H1 (cell line): ENCODE data around the gene SH3D19. TPM values are rescaled to one million over a fixed set of nuclear protein-coding genes. Genes with fewer than 3 reads are reported as not detected.

Experiments
- CTCF ChIA-PET: fragments of 300-600 bp; sonication (Branson Sonifier 250); formaldehyde crosslinking; loops from one replicate; lab custom pipeline; 2021; ENCODE audit not compliant: partially characterized antibody; lab: Charles Lee
- POLR2A ChIA-PET: fragments of 300-600 bp; sonication (Branson Sonifier 250); formaldehyde crosslinking; loops from one replicate; lab custom pipeline; 2021; ENCODE audit warnings: inconsistent platforms; ENCODE audit not compliant: partially characterized antibody; lab: Charles Lee
- DNase-seq, 2 experiments: peaks; one replicate each; pipeline versions ENCODE4 v3.0.0 to v3.0.0-alpha.2; 2010 to 2022; ENCODE audit warnings: low spot score in 2 of 2, low read depth in 1 of 2, mixed read lengths in 1 of 2
- FAIRE-seq: peaks from 2 replicates; lab custom pipeline; 2011; peaks lifted over from hg19 to GRCh38; lab: Jason Lieb, UNC
- H2AFZ ChIP-seq: 2 replicates; pipeline ENCODE4 v1.8.1; 2012; ENCODE audit warnings: low read length, inconsistent platforms
- H2AK5ac ChIP-seq: 2 replicates; pipeline ENCODE4 v1.6.1; 2013; ENCODE audit warnings: low read depth, low read length
- H2BK120ac ChIP-seq: replicated peaks from 2 replicates; pipeline ENCODE3; 2013; ENCODE audit warnings: low read depth, low read length, inconsistent platforms
- H2BK12ac ChIP-seq: 2 replicates; pipeline ENCODE4 v1.6.1; 2013; ENCODE audit warnings: low read depth, low read length
- H2BK15ac ChIP-seq: 2 replicates; pipeline ENCODE4 v1.6.1; 2013; ENCODE audit warnings: low read length
- H2BK20ac ChIP-seq: 2 replicates; pipeline ENCODE4 v1.6.1; 2013; ENCODE audit warnings: low read length
- H2BK5ac ChIP-seq: 2 replicates; pipeline ENCODE4 v1.6.1; 2013; ENCODE audit warnings: low read depth, low read length
- H3K14ac ChIP-seq: 2 replicates; pipeline ENCODE4 v1.6.1; 2013; ENCODE audit warnings: inconsistent platforms; ENCODE audit not compliant: insufficient read length
- H3K18ac ChIP-seq: 2 replicates; pipeline ENCODE4 v1.6.1; 2013; ENCODE audit warnings: low read length; ENCODE audit errors: extremely low read depth
- H3K23ac ChIP-seq: 2 replicates; pipeline ENCODE4 v1.6.1; 2013; ENCODE audit warnings: inconsistent platforms; ENCODE audit not compliant: insufficient read length
- H3K23me2 ChIP-seq: 2 replicates; pipeline ENCODE4 v1.6.1; 2013; ENCODE audit warnings: low read depth, low read length
- H3K27ac ChIP-seq: 2 replicates; pipeline ENCODE4 v1.6.1; 2011; ENCODE audit warnings: low read depth, low read length, inconsistent platforms
- H3K27me3 ChIP-seq, 4 experiments: replicated peaks in 1 of 4; 1 replicate in 1 of 4; 2 replicates in 3 of 4; pipeline versions ENCODE4 v1.6.1 to v1.8.1; 2011 to 2013; ENCODE audit warnings: low read length in 3 of 4, mild to moderate bottlenecking in 3 of 4, inconsistent platforms in 2 of 4, mixed read lengths in 2 of 4, moderate library complexity in 1 of 4; ENCODE audit not compliant: control insufficient read depth in 3 of 4, insufficient read depth in 3 of 4; ENCODE audit errors: extremely low read depth in 1 of 4
- H3K36me3 ChIP-seq, 4 experiments: 2 replicates each; pipeline versions ENCODE4 v1.6.1 to v1.8.1; 2011 to 2013; ENCODE audit warnings: mild to moderate bottlenecking in 4 of 4, low read length in 3 of 4, moderate library complexity in 2 of 4, control low read depth in 1 of 4, inconsistent platforms in 1 of 4; ENCODE audit not compliant: insufficient read depth in 4 of 4, control insufficient read depth in 2 of 4
- H3K4ac ChIP-seq: replicated peaks from 2 replicates; pipeline ENCODE3; 2013; ENCODE audit warnings: low read length, low read depth, mixed read lengths, inconsistent platforms; ENCODE audit not compliant: insufficient read length
- H3K4me1 ChIP-seq, 4 experiments: replicated peaks in 1 of 4; 1 replicate in 1 of 4; 2 replicates in 3 of 4; pipeline versions ENCODE4 v1.6.1 to v1.8.1; 2011 to 2013; ENCODE audit warnings: low read length in 3 of 4, inconsistent platforms in 2 of 4, mixed read lengths in 1 of 4; ENCODE audit not compliant: insufficient read depth in 4 of 4, control insufficient read depth in 3 of 4
- H3K4me2 ChIP-seq, 2 experiments: 2 replicates each; pipeline versions ENCODE4 v1.6.1 to v1.8.1; 2011 to 2013; ENCODE audit warnings: low read depth in 2 of 2, low read length in 2 of 2, control low read depth in 1 of 2, inconsistent platforms in 1 of 2, mild to moderate bottlenecking in 1 of 2; ENCODE audit not compliant: insufficient read depth in 1 of 2
- H3K4me3 ChIP-seq, 4 experiments: fragments of 200-600, 300-600 bp in 1 of 4; sonication (generic), shearing (Covaris generic), sonication (Bioruptor Twin) in 1 of 4; 2 replicates each; pipeline versions ENCODE4 v1.5.1 to v1.8.1; 2011 to 2016; ENCODE audit warnings: low read length in 4 of 4, low read depth in 3 of 4, control low read depth in 2 of 4, inconsistent platforms in 2 of 4, mild to moderate bottlenecking in 2 of 4, mixed read lengths in 1 of 4, moderate library complexity in 1 of 4; ENCODE audit not compliant: insufficient read depth in 2 of 4; ENCODE audit errors: extremely low read depth in 1 of 4
- H3K56ac ChIP-seq: replicated peaks from 2 replicates; pipeline ENCODE3; 2013; ENCODE audit warnings: low read depth, mild to moderate bottlenecking, mixed read lengths, low read length, inconsistent platforms; ENCODE audit not compliant: insufficient read length
- H3K79me1 ChIP-seq: 2 replicates; pipeline ENCODE4 v1.6.1; 2013; ENCODE audit warnings: low read depth, low read length, control low read depth
- H3K79me2 ChIP-seq, 2 experiments: 2 replicates each; pipeline versions ENCODE4 v1.6.1 to v1.8.1; 2012 to 2013; ENCODE audit warnings: low read length in 2 of 2, mild to moderate bottlenecking in 2 of 2, inconsistent platforms in 1 of 2; ENCODE audit not compliant: insufficient read depth in 2 of 2, control insufficient read depth in 1 of 2
- H3K9ac ChIP-seq, 4 experiments: replicated peaks in 1 of 4; 1 replicate in 1 of 4; 2 replicates in 3 of 4; pipeline versions ENCODE4 v1.6.1 to v1.8.1; 2011 to 2013; ENCODE audit warnings: low read depth in 3 of 4, low read length in 3 of 4, control low read depth in 2 of 4, mild to moderate bottlenecking in 2 of 4, moderate library complexity in 2 of 4, inconsistent platforms in 1 of 4; ENCODE audit errors: extremely low read depth in 1 of 4
- H3K9me3 ChIP-seq, 2 experiments: 2 replicates each; pipeline versions ENCODE4 v1.6.1 to v1.8.1; 2012 to 2013; ENCODE audit warnings: mild to moderate bottlenecking in 2 of 2, moderate library complexity in 2 of 2, control low read depth in 1 of 2, inconsistent platforms in 1 of 2, low read depth in 1 of 2, low read length in 1 of 2, mixed read lengths in 1 of 2; ENCODE audit not compliant: insufficient read depth in 2 of 2
- H4K20me1 ChIP-seq, 2 experiments: replicated peaks in 1 of 2; 2 replicates each; pipeline versions ENCODE3 to v1.8.1; 2011 to 2013; ENCODE audit warnings: inconsistent platforms in 2 of 2, low read length in 2 of 2, mild to moderate bottlenecking in 1 of 2; ENCODE audit not compliant: insufficient read depth in 2 of 2, control insufficient read depth in 1 of 2
- H4K5ac ChIP-seq: 2 replicates; pipeline ENCODE4 v1.6.1; 2013; ENCODE audit warnings: low read length, low read depth, mixed read lengths, inconsistent platforms; ENCODE audit not compliant: insufficient read length
- H4K8ac ChIP-seq: 2 replicates; pipeline ENCODE4 v1.8.0; 2013; ENCODE audit warnings: mild to moderate bottlenecking, moderate library complexity, low read length, inconsistent platforms; ENCODE audit not compliant: insufficient read depth; ENCODE audit errors: extremely low read depth
- H4K91ac ChIP-seq: replicated peaks from 2 replicates; pipeline ENCODE3; 2013; ENCODE audit warnings: low read length, mixed read lengths, inconsistent platforms; ENCODE audit not compliant: insufficient read length
- SIN3A ChIP-seq, 2 experiments: IDR thresholded peaks in 1 of 2; conservative IDR thresholded peaks in 1 of 2; 2 replicates each; pipeline ENCODE4 v1.6.1; 2011 to 2012; ENCODE audit warnings: low read length in 2 of 2, improper control_type of control experiment in 1 of 2, low read depth in 1 of 2, mild to moderate bottlenecking in 1 of 2
- WGBS, 2 experiments: shearing (Covaris generic) in 1 of 2; methylation state at CpG; one replicate each; pipeline versions ENCODE4 v1.1.6 to v1.1.7; 2013 to 2015; ENCODE audit warnings: low lambda C conversion rate in 2 of 2, mixed read lengths in 2 of 2, inconsistent platforms in 1 of 2, low coverage in 1 of 2, missing lambda C conversion rate in 1 of 2; ENCODE audit not compliant: insufficient replicate concordance in 2 of 2, insufficient coverage in 1 of 2, insufficient read length in 1 of 2; ENCODE audit errors: extremely low coverage in 1 of 2, missing lambda C conversion rate in 1 of 2; 5-methylcytosine and 5-hydroxymethylcytosine counted together
- polyA plus RNA-seq, 7 experiments: library from polyadenylated mRNA; depleted of rRNA in 3 of 7; stranded (reverse) in 5 of 7; unstranded in 2 of 7; fragments of >200 nt in 5 of 7; fragments of 200-250 nt in 2 of 7; gene quantifications; 1 replicate in 5 of 7; 2 replicates in 1 of 7; 4 replicates in 1 of 7; pipeline versions ENCODE4 v1.2.1 to v1.2.3, GENCODE V29; 2011 to 2013; ENCODE audit warnings: missing spikeins in 2 of 7, mixed read lengths in 2 of 7
- total RNA-seq: library from RNA; stranded (reverse); fragmentation: NEBNext Ultra II Directional; extraction: Animal tissue kit (Norgen Biotek cat#: 25700); gene quantifications from 2 replicates; pipeline ENCODE4 v1.2.1, GENCODE V29; 2021
- TF ChIP-seq, protein P1 (sequence below): IDR thresholded peaks from 2 replicates; pipeline ENCODE4 v1.6.1; 2011; ENCODE audit warnings: low read length, improper control_type of control experiment

Gene SH3D19
- total and polyA plus RNA-seq, 2 of the 8 experiments (the other 6 are each of a cell fraction or from before 2014, with no cell fraction given) = 11.7 to 51.3 TPM

DNA sequence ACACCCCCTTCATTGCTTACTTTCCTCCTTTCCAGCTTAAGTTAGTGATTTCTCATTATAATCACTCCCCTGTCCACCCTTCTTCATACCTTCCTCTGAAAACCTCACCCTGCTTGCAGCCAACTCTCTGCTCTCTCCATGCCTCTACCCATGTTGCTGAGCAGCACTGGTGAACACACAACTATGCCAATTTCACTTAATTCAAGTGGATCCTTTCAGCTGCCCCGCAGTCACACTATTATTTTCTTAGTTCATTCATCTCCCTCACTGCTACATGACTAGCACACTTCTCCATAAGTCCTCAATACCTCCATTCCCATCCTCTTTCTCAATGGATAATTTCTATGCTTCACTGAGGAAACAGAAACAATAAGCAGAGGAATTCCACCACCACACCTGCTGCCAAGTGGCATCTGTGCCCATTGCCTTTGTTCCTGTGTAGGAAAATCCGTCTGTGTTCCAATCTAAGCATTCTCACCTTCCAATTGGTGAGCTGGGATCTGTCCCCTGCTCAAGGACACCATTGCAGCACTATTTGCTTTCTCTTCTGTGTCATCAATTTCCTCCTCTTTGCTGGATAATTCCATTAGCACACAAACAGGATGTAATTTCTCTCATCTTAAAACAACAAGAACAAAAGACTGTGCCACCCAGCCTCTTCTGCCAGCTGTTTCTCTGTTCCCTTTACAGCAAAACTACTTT lies 73.7 kb downstream of the SH3D19 start:
- Histone ChIP-seq H3K79me2 (peaks cover 0 to 50% of the 10 kb centered on the region in 2 experiments; a peak in 3 of 4 replicates), H3K27me3 (no peaks in the 10 kb centered on the region; a peak in 1 of 7 replicates), H2BK12ac (no peak overlapping the region), H3K79me1 (peaks cover 4% of the 10 kb centered on the region), H3K23ac (no peak overlapping the region), H3K23me2 (no peaks in the 10 kb centered on the region), H4K5ac (no peak overlapping the region), H2AK5ac (no peak overlapping the region), H3K4me3 (no peak overlapping the region), H3K56ac (no peak overlapping the region), H4K8ac (no peak overlapping the region), H3K4me1 (peaks cover 0 to 11% (median 4%) of the 10 kb centered on the region in 4 experiments; a peak in 2 of 7 replicates), H2BK5ac (no peak overlapping the region), H3K14ac (no peak overlapping the region), H4K91ac (no peak overlapping the region), H2AFZ (no peak overlapping the region), H3K4ac (no peak overlapping the region), H3K9me3 (peaks cover 0 to 11% of the 10 kb centered on the region in 2 experiments; a peak in 1 of 4 replicates), H3K18ac (no peak overlapping the region), H4K20me1 (no peaks in the 10 kb centered on the region), H3K4me2 (no peak overlapping the region), H2BK20ac (no peak overlapping the region), H3K9ac (no peak overlapping the region), H2BK120ac (no peak overlapping the region), H2BK15ac (no peak overlapping the region), H3K27ac (no peak overlapping the region), H3K36me3 (peaks cover 0 to 7% (median 0%) of the 10 kb centered on the region in 4 experiments; a peak in 2 of 8 replicates)
- FAIRE-seq = no peak
- WGBS, 2 experiments = 38% methylated on average over 2 of the region's 2 CpGs; no CpG with 5 or more reads in 1 of the 2 experiments
- no peak for TF ChIP-seq SIN3A (conservative IDR thresholded peaks at IDR 0.05 in 1 of 2, IDR thresholded peaks at IDR 0.05 in 1 of 2; ENCODE audit: low read depth in 1 of 2, low read length in 2 of 2)
- TF ChIP-seq, protein P1, sequence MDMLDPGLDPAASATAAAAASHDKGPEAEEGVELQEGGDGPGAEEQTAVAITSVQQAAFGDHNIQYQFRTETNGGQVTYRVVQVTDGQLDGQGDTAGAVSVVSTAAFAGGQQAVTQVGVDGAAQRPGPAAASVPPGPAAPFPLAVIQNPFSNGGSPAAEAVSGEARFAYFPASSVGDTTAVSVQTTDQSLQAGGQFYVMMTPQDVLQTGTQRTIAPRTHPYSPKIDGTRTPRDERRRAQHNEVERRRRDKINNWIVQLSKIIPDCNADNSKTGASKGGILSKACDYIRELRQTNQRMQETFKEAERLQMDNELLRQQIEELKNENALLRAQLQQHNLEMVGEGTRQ = no peak
- ChIA-PET POLR2A (interaction anchor here (0.9 to 1.8 kb wide), 2 partner anchors 9 to 12 kb away, joined by 3 read pairs; no protein-coding TSS in a partner anchor), CTCF (interaction anchor here (0.9 to 1.9 kb wide), 4 partner anchors 12 to 238 kb away, joined by 3 to 6 read pairs (median 4); partner anchors contain the start of gene PRSS48)
- DNase-seq = no peak
